Heart left ventricle (tissue), 16 donors: ENCODE data around the gene SYCP2L. TPM values are rescaled to one million over a fixed set of nuclear protein-coding genes. Genes with fewer than 3 reads are reported as not detected.

Experiments used
- ATAC-seq, 4 donors: fragments of 200-7000 bp; cut with Tn5 transposase; one replicate each; pipeline ENCODE4 v1.9.1; 2020 to 2022; ENCODE audit warnings: moderate library complexity in 4 of 4, mild to moderate bottlenecking in 3 of 4, moderate number of reproducible peaks in 1 of 4
- DNase-seq, 5 donors: peaks; one replicate each; pipeline ENCODE4 v3.0.0-alpha.2; 2020
- H3K27ac ChIP-seq, 12 donors: fragments of 200-600 bp; sonication (generic) in 4 of 12; one replicate each; pipeline versions ENCODE4 v1.5.0 to v1.8.0; 2016 to 2022; ENCODE audit warnings: mild to moderate bottlenecking in 2 of 12
- H3K27me3 ChIP-seq, 9 donors: fragments of 200-600 bp; sonication (generic) in 2 of 9; one replicate each; pipeline versions ENCODE4 v1.5.1 to v1.8.0; 2016 to 2022; ENCODE audit warnings: mild to moderate bottlenecking in 3 of 9
- H3K36me3 ChIP-seq, 9 donors: fragments of 200-600 bp; sonication (generic) in 2 of 9; one replicate each; pipeline versions ENCODE4 v1.5.0 to v1.8.0; 2018 to 2022; ENCODE audit warnings: mild to moderate bottlenecking in 2 of 9
- H3K4me1 ChIP-seq, 12 donors: fragments of 200-600 bp; sonication (generic) in 4 of 12; one replicate each; pipeline versions ENCODE4 v1.5.0 to v1.8.0; 2016 to 2022; ENCODE audit warnings: mild to moderate bottlenecking in 3 of 12
- H3K4me3 ChIP-seq, 12 donors: fragments of 200-600 bp; sonication (generic) in 4 of 12; one replicate each; pipeline versions ENCODE4 v1.5.0 to v1.8.0; 2017 to 2022; ENCODE audit warnings: mild to moderate bottlenecking in 9 of 12, moderate library complexity in 4 of 12
- H3K9me3 ChIP-seq, 12 donors: fragments of 200-600 bp; sonication (generic) in 4 of 12; one replicate each; pipeline versions ENCODE4 v1.5.0 to v1.8.0; 2016 to 2022; ENCODE audit warnings: mild to moderate bottlenecking in 1 of 12
- CTCF ChIP-seq, 12 donors: fragments of 200-600 bp; sonication (generic) in 4 of 12; IDR thresholded peaks; one replicate each; pipeline versions ENCODE4 v1.5.0 to v1.8.0; 2018 to 2022; ENCODE audit warnings: antibody characterized with exemption in 12 of 12, mild to moderate bottlenecking in 5 of 12
- POLR2A ChIP-seq, 2 donors: fragments of 450-650 bp; IDR thresholded peaks; one replicate each; pipeline ENCODE4 v1.6.1; 2017; ENCODE audit warnings: antibody characterized with exemption in 2 of 2, mild to moderate bottlenecking in 2 of 2, moderate library complexity in 2 of 2
- WGBS, 4 donors: extraction: QIAGEN DNeasy Blood & Tissue Kit in 2 of 4; methylation state at CpG; one replicate each; pipeline versions ENCODE4 v1.1.5 to v1.1.7; 2013 to 2018; 5-methylcytosine and 5-hydroxymethylcytosine counted together
- intact Hi-C, 10 donors: fragments of 100-400 bp; cut with DNase I; formaldehyde crosslinking; loops; one replicate each; pipeline versions ENCODE4 v1.11.1 to v1.14.2; 2022
- polyA plus RNA-seq, 2 donors: library from polyadenylated mRNA; stranded (reverse); fragments of 200-250 nt; gene quantifications; one replicate each; pipeline ENCODE4 v1.2.3, GENCODE V29; 2013
- total RNA-seq, 9 donors: library from RNA; depleted of rRNA in 2 of 9; stranded (reverse); fragments of >200 nt in 2 of 9; fragmentation: NEBNext Ultra II Directional in 3 of 9; extraction: Animal tissue kit (Norgen Biotek cat#: 25700) in 3 of 9; gene quantifications; one replicate each; pipeline versions ENCODE4 v1.1.0 to v1.2.4, GENCODE V29; 2016 to 2023
- donor health status: ischemic (EF 13 %, LVEDD 7.1; RV severe dilation, severe dysfunction).
- donor health status: healthy with polysubstance abuse.
- donor health status: DM: no; HTN: yes; CAD: no.
- donor health status: DM: no; HTN: no; CAD: no.
- donor health status: ischemic (EF 25% LVEDD 6.9; RV normal size, moderate dysfunction).
- donor health status: ischemic (EF 25% LVEDD 5.7; RV mildly dilated, moderate dysfunction).
- donor health status: healthy.
- donor health status: DM: yes; HTN: yes; CAD: no.
- donor health status: ischemic (EF 35%, LVEDD 5.7; RV mildly dilated, moderate dysfunction).
- donor health status: nonischemic (EF 11% LVEDD 7.7; RV severe dilation, severe dysfunction).
- donor health status: DM: yes; HTN: yes; CAD: no.
- donor health status: PGD.
- donor health status: ischemic (EF 29% LVEDD 5.4; RV normal size, mild dysfunction).
- donor health status: nonischemic (EF 23%, LVEDD 6.1; RV moderate dilation, normal function).

Gene SYCP2L
- total and polyA plus RNA-seq, 11 donors: 0.10 to 1.3 (median 0.50) TPM; not detected in 1

- no peak for DNase-seq
- H3K27me3 ChIP-seq: peaks cover 0 to 19% (median 0%) of the 10 kb centered on the region in 9 donors
- no peaks in the 10 kb centered on the region for H3K36me3 ChIP-seq
- intact Hi-C loops: no loop called here
- no peaks in the 10 kb centered on the region for H3K9me3 ChIP-seq
- 58 to 76% (median 64%) methylated on average over 7 of the region's 7 CpGs for WGBS, 4 donors
- no peak overlapping the region for H3K4me3 ChIP-seq
- ATAC-seq: no peak
- TF ChIP-seq POLR2A (IDR thresholded peaks at IDR 0.05) (no peak), CTCF (IDR thresholded peaks at IDR 0.05) (no peak)
- H3K27ac ChIP-seq: peak overlapping the region in 10 of 12 donors; percentile 4 to 63 (median 40)
- peaks cover 3 to 44% (median 29%) of the 10 kb centered on the region in 12 donors for H3K4me1 ChIP-seq
These were observed 134.9 kb downstream of the SYCP2L start for GRCh38 chr6:11021714-11022113.

GRCh38 chr6:11023032-11023431 lies 136.2 kb downstream of the SYCP2L start:
- Histone ChIP-seq H3K27ac (peak overlapping the region in 4 of 12 donors; percentile 4 to 63 (median 30)), H3K27me3 (peaks cover 0 to 19% (median 2%) of the 10 kb centered on the region in 9 donors), H3K9me3 (no peaks in the 10 kb centered on the region), H3K36me3 (no peaks in the 10 kb centered on the region), H3K4me1 (peaks cover 3 to 44% (median 29%) of the 10 kb centered on the region in 12 donors), H3K4me3 (no peak overlapping the region)
- intact Hi-C loops: no loop called here
- DNase-seq: no peak
- TF ChIP-seq CTCF (IDR thresholded peaks at IDR 0.05) (no peak), POLR2A (IDR thresholded peaks at IDR 0.05) (no peak)
- peak; percentile 50 to 74 (median 62) for ATAC-seq

Other genes with a start within 250 kb of the SYCP2L start
- gene C6orf52, start 192.4 kb upstream of the SYCP2L start, total RNA-seq: 1 to 10 TPM in 2 of 9 donors, under 1 TPM in 1, not detected in 6; 0.71 to 3.6 (median 1.5) TPM
- under 1 TPM; 0.15 to 0.99 TPM for gene C6orf52, start 192.4 kb upstream of the SYCP2L start, polyA plus RNA-seq
- 10 to 100 TPM in 1 of 9 donors, 1 to 10 TPM in 8; 6.1 to 12.7 (median 8.7) TPM for gene PAK1IP1, start 192.1 kb upstream of the SYCP2L start, total RNA-seq
- 10 to 100 TPM in 1 of 2 donors, 1 to 10 TPM in 1; 7.9 to 21.0 TPM for gene PAK1IP1, start 192.1 kb upstream of the SYCP2L start, polyA plus RNA-seq
- gene TMEM14C, start 164.0 kb upstream of the SYCP2L start, total RNA-seq: 100 to 1,000 TPM in 8 of 9 donors, 10 to 100 TPM in 1; 94.5 to 142 (median 115) TPM
- gene TMEM14C, start 164.0 kb upstream of the SYCP2L start, polyA plus RNA-seq: 100 to 1,000 TPM; 116 to 179 TPM
- 100 to 1,000 TPM in 5 of 9 donors, 10 to 100 TPM in 4; 77.9 to 119 (median 102) TPM for gene TMEM14B, start 139.2 kb upstream of the SYCP2L start, total RNA-seq
- 100 to 1,000 TPM in 1 of 2 donors, 10 to 100 TPM in 1; 79.2 to 108 TPM for gene TMEM14B, start 139.2 kb upstream of the SYCP2L start, polyA plus RNA-seq
- under 1 TPM in 5 of 9 donors, not detected in 4; 0.12 to 0.36 (median 0.16) TPM for gene MAK, start 48.5 kb upstream of the SYCP2L start, total RNA-seq
- gene MAK, start 48.5 kb upstream of the SYCP2L start, polyA plus RNA-seq: under 1 TPM in 1 of 2 donors, not detected in 1; 0.04 TPM
- gene GCM2, start 5.0 kb upstream of the SYCP2L start, total RNA-seq: not detected
- gene GCM2, start 5.0 kb upstream of the SYCP2L start, polyA plus RNA-seq: not detected
- gene ELOVL2, start 157.3 kb downstream of the SYCP2L start, total RNA-seq: 1 to 10 TPM; 1.1 to 6.1 (median 1.7) TPM
- 1 to 10 TPM; 1.3 to 1.6 TPM for gene ELOVL2, start 157.3 kb downstream of the SYCP2L start, polyA plus RNA-seq
- 10 to 100 TPM in 7 of 9 donors, 1 to 10 TPM in 2; 9.4 to 14.6 (median 12.3) TPM for gene SMIM13, start 206.8 kb downstream of the SYCP2L start, total RNA-seq
- gene SMIM13, start 206.8 kb downstream of the SYCP2L start, polyA plus RNA-seq: 10 to 100 TPM in 1 of 2 donors, 1 to 10 TPM in 1; 4.6 to 18.4 TPM
- under 1 TPM in 2 of 9 donors, not detected in 7; 0.07 to 0.18 TPM for gene ERVFRD-1, start 224.7 kb downstream of the SYCP2L start, total RNA-seq
- under 1 TPM in 1 of 2 donors, not detected in 1; 0.08 TPM for gene ERVFRD-1, start 224.7 kb downstream of the SYCP2L start, polyA plus RNA-seq